Immature natural killer cell (primary cell): ENCODE data around the gene CATSPER3. TPM values are rescaled to one million over a fixed set of nuclear protein-coding genes. Genes with fewer than 3 reads are reported as not detected.

Experiments used
- DNase-seq, 3 donors: peaks; one replicate each; pipeline ENCODE4 v3.0.0; 2022; ENCODE audit warnings: mixed read lengths in 1 of 3
- H3K27ac Mint-ChIP-seq, 6 donors: one replicate each; pipeline ENCODE4 v1.8.0; 2020; ENCODE audit warnings: mixed read lengths in 6 of 6, mild to moderate bottlenecking in 5 of 6, inconsistent platforms in 4 of 6, moderate library complexity in 3 of 6
- H3K27me3 Mint-ChIP-seq, 3 donors: one replicate each; pipeline ENCODE4 v1.8.0; 2020 to 2021; ENCODE audit warnings: low read depth in 3 of 3, mild to moderate bottlenecking in 3 of 3, mixed read lengths in 3 of 3, moderate library complexity in 3 of 3, inconsistent platforms in 1 of 3
- H3K36me3 Mint-ChIP-seq, 3 donors: one replicate each; pipeline ENCODE4 v1.8.0; 2020; ENCODE audit warnings: mixed read lengths in 3 of 3, inconsistent platforms in 2 of 3, mild to moderate bottlenecking in 2 of 3
- H3K4me1 Mint-ChIP-seq, 2 donors: one replicate each; pipeline ENCODE4 v1.8.0; 2020; ENCODE audit warnings: inconsistent platforms in 2 of 2, mild to moderate bottlenecking in 2 of 2, mixed read lengths in 2 of 2, moderate library complexity in 1 of 2
- H3K4me3 Mint-ChIP-seq, 5 donors: one replicate each; pipeline ENCODE4 v1.8.0; 2020; ENCODE audit warnings: mild to moderate bottlenecking in 5 of 5, mixed read lengths in 5 of 5, inconsistent platforms in 3 of 5, moderate library complexity in 3 of 5
- H3K9me3 Mint-ChIP-seq, 6 donors: one replicate each; pipeline ENCODE4 v1.8.0; 2020; ENCODE audit warnings: mild to moderate bottlenecking in 6 of 6, mixed read lengths in 6 of 6, inconsistent platforms in 4 of 6, moderate library complexity in 3 of 6
- polyA plus RNA-seq, 3 donors: library from polyadenylated mRNA; unstranded; fragments of 300-500 nt; fragmentation: Illumina TruSeq; gene quantifications; one replicate each; pipeline ENCODE4 v1.2.3, GENCODE V29; 2021

The CATSPER3 gene
- polyA plus RNA-seq, 3 donors from 2014 or later = 0.53 TPM; not detected in 2

DNA sequence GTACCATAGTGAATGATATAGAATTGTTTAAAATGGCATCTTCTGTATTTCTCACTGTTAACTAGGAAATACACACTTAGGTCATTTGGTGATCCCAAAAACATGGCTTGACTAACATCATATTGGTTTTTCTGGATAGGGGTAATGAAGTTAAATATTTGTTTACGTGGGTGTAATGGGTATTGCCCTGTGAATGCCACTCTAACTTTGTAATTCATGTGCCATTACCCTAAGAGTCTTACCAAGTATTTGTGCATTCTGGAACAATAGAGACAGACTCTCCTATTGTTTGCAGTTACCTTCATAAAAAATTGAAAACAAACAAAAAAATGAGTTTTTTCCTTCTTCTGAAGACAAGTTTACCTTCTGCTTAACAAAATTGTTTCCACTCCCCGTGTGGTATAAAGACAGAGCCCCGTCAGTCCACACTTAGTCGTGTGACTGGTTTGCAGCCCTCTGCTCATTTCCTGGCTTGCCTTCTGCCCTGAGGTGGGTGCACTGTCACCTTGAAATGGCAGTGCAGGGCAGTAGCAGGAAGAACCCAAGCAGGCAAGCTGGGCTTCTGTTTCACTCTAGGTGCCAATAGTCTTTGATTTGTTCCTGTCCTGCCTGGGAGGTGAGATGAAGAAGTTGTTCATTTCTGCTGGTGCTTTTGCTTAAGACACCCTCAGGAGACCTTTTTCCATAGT is 9.6 kb upstream of the CATSPER3 start:
- Mint-ChIP-seq H3K4me1 (peaks cover 6 to 15% of the 10 kb centered on the region in 2 donors), H3K27me3 (peaks cover 0 to 2% (median 0%) of the 10 kb centered on the region in 3 donors), H3K36me3 (peaks cover 8 to 24% (median 9%) of the 10 kb centered on the region in 3 donors), H3K27ac (peak overlapping the region in 4 of 6 donors; percentile 10 to 83 (median 64)), H3K9me3 (peaks cover 0 to 11% (median 5%) of the 10 kb centered on the region in 6 donors), H3K4me3 (no peak overlapping the region)
- peak in 1 of 3 donors; percentile 4 for DNase-seq

DNA sequence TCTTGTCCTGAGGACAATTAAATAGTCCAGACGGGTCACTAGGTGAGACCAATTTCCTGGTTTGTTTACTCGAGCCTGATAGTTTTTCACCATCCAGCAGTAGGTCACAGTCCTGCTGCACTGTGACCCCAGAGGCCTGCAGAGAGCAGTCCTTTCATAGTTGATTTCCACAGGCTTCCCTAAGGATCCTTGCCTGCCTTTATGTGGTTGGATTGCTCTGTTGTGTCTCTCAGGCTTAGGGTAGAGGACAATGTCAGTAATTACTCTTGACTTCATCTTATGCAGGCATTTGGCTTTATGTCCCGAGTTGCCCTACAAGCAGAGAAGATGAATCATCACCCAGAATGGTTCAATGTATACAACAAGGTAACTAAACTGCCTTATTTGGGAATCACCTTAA is 9.0 kb upstream of the CATSPER3 start:
- no peak for DNase-seq
- H3K27ac Mint-ChIP-seq = peak overlapping the region in 1 of 6 donors; percentile 12
- no peak overlapping the region for H3K4me3 Mint-ChIP-seq
- H3K9me3 Mint-ChIP-seq = peaks cover 0 to 11% (median 5%) of the 10 kb centered on the region in 6 donors
- peaks cover 8 to 24% (median 9%) of the 10 kb centered on the region in 3 donors for H3K36me3 Mint-ChIP-seq
- H3K27me3 Mint-ChIP-seq = peaks cover 0 to 2% (median 0%) of the 10 kb centered on the region in 3 donors
- peaks cover 6 to 15% of the 10 kb centered on the region in 2 donors for H3K4me1 Mint-ChIP-seq

DNA sequence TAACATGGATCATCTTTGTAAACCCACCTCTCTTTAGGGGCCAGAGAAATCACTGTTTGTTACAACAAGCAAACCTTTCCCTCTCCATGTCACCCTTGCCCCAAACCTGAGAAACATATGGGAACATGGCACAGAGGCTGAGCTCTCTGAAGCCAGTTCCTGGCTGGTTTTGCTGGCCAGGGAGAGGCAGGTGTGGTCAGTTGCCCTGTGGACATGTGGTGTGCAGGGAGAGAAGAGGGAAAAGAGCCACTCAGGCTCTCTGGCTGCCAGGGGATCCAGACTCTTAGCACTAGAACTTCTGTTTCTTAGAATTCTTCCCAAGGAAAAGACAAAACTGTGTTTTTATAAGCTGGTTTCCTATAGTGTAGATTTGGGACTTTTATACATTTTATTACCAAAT is 4.6 kb upstream of the CATSPER3 start:
- DNase-seq = no peak
- H3K4me1 Mint-ChIP-seq = peaks cover 11 to 26% of the 10 kb centered on the region in 2 donors
- peaks cover 3 to 20% (median 4%) of the 10 kb centered on the region in 3 donors for H3K36me3 Mint-ChIP-seq
- no peak overlapping the region for H3K27ac Mint-ChIP-seq
- no peaks in the 10 kb centered on the region for H3K27me3 Mint-ChIP-seq
- no peaks in the 10 kb centered on the region for H3K9me3 Mint-ChIP-seq
- H3K4me3 Mint-ChIP-seq = no peak overlapping the region

DNA sequence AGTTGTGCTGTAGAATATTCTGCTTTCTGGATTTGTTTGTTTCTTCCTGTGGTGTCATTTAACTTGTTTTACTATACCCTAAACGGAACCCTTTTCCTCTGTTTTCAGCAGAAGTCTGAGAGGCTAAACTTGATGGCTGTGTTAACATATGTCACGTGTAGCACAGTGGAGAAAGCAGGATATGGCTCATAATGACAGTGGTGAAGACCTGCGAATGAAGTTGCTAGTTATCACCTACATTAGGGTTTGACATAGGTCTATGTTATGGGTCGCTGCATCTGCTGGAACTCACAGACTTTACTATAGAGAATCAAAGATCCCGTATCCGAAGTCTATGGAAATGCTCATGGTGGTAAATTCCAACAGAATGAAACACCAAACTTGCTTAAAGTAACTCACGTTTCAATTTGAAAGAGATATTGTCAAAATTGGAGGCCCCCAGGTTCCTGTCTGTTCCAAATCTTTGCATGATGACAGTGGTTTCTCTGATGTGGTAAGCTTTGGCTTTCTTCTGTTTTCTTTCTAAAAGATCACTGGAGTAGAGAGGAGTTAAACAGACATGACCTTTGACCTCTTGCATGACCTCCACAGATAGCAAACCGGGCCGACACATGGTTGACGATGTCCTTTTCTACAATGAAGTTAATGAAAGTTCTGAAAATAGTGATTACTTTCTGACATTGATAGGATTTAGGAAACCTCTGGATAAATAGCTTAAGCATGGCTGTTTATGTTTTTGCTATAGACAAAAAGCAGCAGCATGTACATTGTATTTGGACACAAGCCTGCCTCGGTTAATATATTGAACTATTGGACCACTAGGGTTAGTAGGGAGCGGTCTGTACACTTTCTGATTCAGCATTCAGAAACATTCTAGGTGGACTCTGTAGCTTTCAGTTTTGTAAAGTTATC is 3.1 kb upstream of the CATSPER3 start:
- H3K4me1 Mint-ChIP-seq = peaks cover 6 to 16% of the 10 kb centered on the region in 2 donors
- H3K9me3 Mint-ChIP-seq = no peaks in the 10 kb centered on the region
- peak overlapping the region in 2 of 6 donors; percentile 29 to 55 for H3K27ac Mint-ChIP-seq
- peak in 1 of 3 donors; percentile 2 for DNase-seq
- no peaks in the 10 kb centered on the region for H3K27me3 Mint-ChIP-seq
- no peak overlapping the region for H3K4me3 Mint-ChIP-seq
- H3K36me3 Mint-ChIP-seq = peaks cover 4 to 19% (median 7%) of the 10 kb centered on the region in 3 donors

DNA sequence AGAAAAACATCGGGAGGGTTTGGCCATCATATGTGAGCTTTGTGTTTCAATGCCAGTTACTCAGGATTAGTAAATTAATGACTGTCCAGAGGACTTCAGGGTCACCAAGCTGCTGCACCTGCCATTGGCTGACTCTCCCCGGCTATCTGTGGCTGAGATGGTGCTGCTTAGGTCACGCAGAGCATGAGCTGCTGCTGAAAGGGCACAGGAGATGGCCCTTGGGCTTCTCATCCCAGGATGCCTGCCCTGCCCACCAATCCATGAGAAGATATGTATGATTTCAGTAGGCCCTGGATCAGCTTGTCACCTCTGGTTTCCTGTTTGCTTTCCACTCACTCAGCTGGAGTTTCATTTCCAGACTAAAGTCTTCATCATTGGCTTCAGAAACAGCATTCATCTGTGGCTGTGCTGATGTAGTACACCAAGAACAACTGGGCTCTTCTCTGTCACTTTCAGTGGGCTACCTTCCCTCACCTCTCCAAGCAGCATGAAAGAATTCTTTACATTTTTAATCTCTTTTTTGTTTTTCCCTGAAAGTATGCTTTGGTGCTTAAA is 2.4 kb upstream of the CATSPER3 start:
- H3K27ac Mint-ChIP-seq = no peak overlapping the region
- H3K36me3 Mint-ChIP-seq = peaks cover 4 to 21% (median 10%) of the 10 kb centered on the region in 3 donors
- no peak for DNase-seq
- no peaks in the 10 kb centered on the region for H3K9me3 Mint-ChIP-seq
- H3K4me3 Mint-ChIP-seq = no peak overlapping the region
- no peaks in the 10 kb centered on the region for H3K27me3 Mint-ChIP-seq
- H3K4me1 Mint-ChIP-seq = peaks cover 6 to 16% of the 10 kb centered on the region in 2 donors

DNA sequence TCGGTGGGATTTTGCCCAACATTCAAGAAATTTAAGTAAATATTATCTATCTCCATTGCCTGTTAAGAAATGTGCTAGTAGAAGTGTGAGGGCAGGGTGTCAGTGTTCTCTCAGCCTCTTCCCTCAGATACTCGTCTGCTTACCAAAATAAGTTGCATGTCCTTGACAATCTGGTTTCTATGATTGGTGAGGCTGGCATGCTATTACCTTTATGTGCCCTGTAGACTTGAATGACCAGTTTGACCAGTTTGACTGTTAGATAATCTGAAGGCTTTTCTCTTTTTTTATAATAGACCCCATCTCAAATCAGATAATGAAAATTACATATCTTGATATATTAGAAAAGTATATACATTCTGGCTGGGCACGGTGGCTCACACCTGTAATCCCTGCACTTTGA is 348 bp downstream of the CATSPER3 start:
- Mint-ChIP-seq H3K27ac (no peak overlapping the region), H3K36me3 (peaks cover 4 to 15% (median 10%) of the 10 kb centered on the region in 3 donors), H3K4me1 (peaks cover 6 to 16% of the 10 kb centered on the region in 2 donors), H3K27me3 (no peaks in the 10 kb centered on the region), H3K9me3 (no peaks in the 10 kb centered on the region), H3K4me3 (no peak overlapping the region)
- no peak for DNase-seq

DNA sequence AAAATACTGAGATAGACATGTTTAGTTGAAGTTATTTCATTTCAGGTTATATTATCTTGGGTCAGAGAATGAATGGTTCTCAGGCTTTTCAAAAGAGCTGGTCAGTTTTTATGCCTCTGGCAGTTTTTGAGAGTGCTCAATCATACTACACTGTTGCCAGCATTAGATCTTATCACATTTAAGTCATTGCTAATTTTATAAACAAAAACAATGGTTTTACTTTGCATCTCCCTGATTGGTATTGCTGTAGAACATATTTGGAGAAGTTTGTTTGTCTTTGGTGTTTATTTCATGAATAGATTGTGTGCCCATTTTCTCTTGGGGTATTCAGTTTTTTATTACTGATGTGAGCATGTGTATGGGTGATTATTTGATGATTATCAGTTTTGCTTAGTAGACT is 1.5 kb downstream of the CATSPER3 start:
- H3K9me3 Mint-ChIP-seq = no peaks in the 10 kb centered on the region
- H3K36me3 Mint-ChIP-seq = peaks cover 4 to 14% (median 10%) of the 10 kb centered on the region in 3 donors
- peaks cover 5 to 14% of the 10 kb centered on the region in 2 donors for H3K4me1 Mint-ChIP-seq
- DNase-seq = no peak
- no peak overlapping the region for H3K27ac Mint-ChIP-seq
- no peaks in the 10 kb centered on the region for H3K27me3 Mint-ChIP-seq
- H3K4me3 Mint-ChIP-seq = no peak overlapping the region

DNA sequence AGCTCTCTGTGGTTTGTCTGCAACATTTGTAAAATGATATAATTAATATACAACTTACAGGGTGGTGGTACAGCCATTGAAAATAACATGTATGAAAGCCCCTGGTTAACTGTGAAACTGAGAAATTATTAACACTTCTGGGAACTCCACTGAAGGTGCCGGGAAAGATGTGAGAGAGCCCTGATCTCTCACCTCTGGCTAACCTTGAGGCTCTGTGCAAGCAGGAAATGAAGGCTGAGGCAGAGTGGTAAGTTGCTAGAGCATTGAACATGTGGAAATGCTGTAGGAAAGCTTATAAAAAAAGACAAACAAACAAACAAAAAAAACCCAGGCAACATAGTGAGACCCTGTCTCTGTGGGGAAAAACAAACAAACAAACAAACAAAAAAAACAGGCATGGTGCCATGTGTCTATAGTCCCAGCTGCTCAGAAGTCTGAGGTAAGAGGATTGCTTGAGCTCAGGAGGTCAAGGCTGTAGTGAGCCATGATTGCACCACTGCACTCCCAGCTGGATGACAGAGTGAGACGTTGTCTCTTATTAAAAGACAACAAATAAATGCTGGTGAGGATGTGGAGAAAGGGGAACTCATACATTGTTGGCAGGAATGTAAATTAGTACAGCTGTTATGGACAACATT is 7.5 kb downstream of the CATSPER3 start:
- H3K4me1 Mint-ChIP-seq = no peaks in the 10 kb centered on the region

DNA sequence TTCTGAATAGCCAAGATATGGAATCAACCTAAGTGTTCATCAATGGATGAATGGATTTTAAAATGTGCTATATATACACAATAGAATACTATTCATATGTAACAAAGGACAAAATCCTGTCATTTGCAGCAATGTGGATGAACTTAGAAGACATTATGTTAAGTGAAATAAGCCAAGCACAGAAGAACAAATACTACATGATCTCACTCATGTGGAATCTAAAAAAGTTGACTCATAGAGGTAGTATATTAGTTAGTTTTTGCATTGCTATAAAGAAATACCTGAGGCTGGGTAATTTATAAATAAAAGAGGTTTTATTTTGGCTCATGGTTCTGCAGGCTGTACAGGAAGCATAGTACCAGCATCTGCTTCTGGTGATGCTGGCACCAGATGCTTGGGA is 8.1 kb downstream of the CATSPER3 start:
- Mint-ChIP-seq H3K27ac (no peak overlapping the region), H3K9me3 (peaks cover 1 to 14% (median 7%) of the 10 kb centered on the region in 6 donors), H3K4me3 (no peak overlapping the region), H3K4me1 (no peaks in the 10 kb centered on the region), H3K27me3 (no peaks in the 10 kb centered on the region), H3K36me3 (peaks cover 8 to 14% (median 12%) of the 10 kb centered on the region in 3 donors)
- no peak for DNase-seq

More for the DNA sequence above, 7.5 kb downstream of the CATSPER3 start:
- Mint-ChIP-seq H3K27me3 (no peaks in the 10 kb centered on the region), H3K4me3 (no peak overlapping the region), H3K36me3 (peaks cover 8 to 14% (median 12%) of the 10 kb centered on the region in 3 donors), H3K9me3 (peaks cover 1 to 12% (median 6%) of the 10 kb centered on the region in 6 donors), H3K27ac (no peak overlapping the region)
- DNase-seq = no peak

DNA sequence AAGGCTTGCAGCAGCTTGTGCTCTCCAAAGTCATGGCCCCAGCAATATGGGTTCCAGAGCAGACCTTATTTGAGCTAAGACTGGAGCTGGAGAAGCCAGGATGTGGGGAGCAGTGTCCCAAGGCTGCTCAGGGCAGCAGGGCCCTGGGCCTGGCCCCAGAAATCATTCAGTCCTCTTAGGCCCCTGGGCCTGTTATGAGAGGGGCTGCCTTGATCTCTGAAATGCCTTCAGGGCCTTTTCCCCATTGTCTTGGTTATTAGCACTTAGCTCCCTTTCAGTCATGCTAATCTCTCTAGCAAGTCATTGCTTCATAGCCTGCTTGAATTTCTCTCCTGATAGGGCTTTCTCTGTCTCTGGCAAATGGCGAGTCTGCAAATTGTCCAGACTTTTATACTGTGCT is 9.1 kb downstream of the CATSPER3 start:
- H3K36me3 Mint-ChIP-seq = peaks cover 8 to 17% (median 13%) of the 10 kb centered on the region in 3 donors
- no peak overlapping the region for H3K4me3 Mint-ChIP-seq
- peaks cover 7 to 24% (median 13%) of the 10 kb centered on the region in 6 donors for H3K9me3 Mint-ChIP-seq
- peaks cover 0 to 2% (median 0%) of the 10 kb centered on the region in 3 donors for H3K27me3 Mint-ChIP-seq
- no peak overlapping the region for H3K27ac Mint-ChIP-seq
- H3K4me1 Mint-ChIP-seq = no peaks in the 10 kb centered on the region
- no peak for DNase-seq

DNA sequence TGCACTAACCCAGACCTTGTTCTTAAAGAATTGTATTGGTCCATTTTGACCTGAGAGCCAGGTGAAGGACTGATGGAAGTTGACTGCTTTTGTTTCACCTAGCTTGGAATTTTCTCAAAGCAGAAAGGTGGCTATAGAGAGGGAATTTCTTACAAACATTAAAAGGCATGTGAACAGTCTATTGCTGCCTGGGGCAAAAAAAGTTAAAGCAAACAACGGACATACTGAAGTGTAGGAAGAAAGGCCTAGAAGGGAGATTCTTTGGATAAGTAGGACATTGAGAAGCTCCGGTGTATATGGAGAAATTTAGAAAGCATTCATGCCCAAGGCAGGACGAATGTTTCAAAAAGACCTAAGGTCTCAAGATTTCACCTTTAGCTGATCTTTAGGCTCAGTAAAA is 11.7 kb downstream of the CATSPER3 start:
- Mint-ChIP-seq H3K27ac (no peak overlapping the region), H3K36me3 (peaks cover 12 to 17% (median 17%) of the 10 kb centered on the region in 3 donors), H3K9me3 (peaks cover 16 to 45% (median 25%) of the 10 kb centered on the region in 6 donors), H3K27me3 (peaks cover 3 to 4% (median 4%) of the 10 kb centered on the region in 3 donors), H3K4me3 (no peak overlapping the region), H3K4me1 (no peaks in the 10 kb centered on the region)
- DNase-seq = no peak

DNA sequence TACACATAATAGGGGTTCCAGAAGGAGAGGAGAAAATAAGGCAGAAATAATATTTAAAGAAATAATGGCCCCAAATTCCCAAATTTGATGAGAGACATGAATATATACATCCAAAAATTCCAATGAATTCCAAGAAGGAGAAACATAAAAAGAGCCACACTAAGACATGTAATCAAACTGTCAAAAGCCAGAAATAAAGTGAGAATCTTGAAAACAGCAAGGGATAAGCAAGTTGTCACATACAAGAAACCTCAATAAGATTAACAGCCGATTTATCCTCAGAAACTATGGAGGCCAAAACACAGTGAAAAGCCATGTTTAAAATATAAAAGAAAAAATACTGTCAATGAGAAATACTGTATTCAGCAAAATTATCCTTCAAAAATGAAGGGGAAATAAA is 14.5 kb downstream of the CATSPER3 start:
- Mint-ChIP-seq H3K4me3 (no peak overlapping the region), H3K27me3 (peaks cover 3 to 8% (median 4%) of the 10 kb centered on the region in 3 donors), H3K9me3 (peaks cover 16 to 45% (median 23%) of the 10 kb centered on the region in 6 donors), H3K4me1 (no peaks in the 10 kb centered on the region), H3K27ac (no peak overlapping the region), H3K36me3 (peaks cover 10 to 16% (median 15%) of the 10 kb centered on the region in 3 donors)
- DNase-seq = no peak

DNA sequence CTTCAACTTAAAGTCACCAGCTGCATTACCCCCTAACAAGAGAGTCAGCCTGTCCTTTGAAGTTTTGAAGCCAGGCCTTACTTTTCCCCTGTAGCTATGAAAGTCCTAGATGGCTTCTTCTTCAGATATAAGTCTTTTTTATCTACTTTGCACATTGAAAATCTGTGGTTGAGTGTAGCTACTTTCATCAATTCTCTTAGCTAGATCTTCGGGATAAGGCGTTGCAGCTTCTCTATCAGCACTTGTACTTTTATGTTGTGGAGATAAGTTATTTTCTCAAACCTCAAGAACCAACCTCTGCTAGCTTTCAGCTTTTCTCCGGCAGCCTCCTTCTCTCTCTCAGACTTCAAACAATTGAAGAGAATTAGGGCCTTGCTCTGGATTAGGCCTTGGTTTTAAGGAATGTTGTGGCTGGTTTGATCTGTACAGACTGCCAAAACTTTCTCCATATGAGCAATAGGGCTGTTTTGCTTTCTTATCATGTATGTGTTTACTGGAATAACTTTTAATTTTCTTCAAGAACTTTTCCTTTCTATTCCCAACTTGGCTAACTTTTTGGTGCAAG is 21.6 kb downstream of the CATSPER3 start:
- peaks cover 0 to 3% (median 2%) of the 10 kb centered on the region in 3 donors for H3K27me3 Mint-ChIP-seq
- no peaks in the 10 kb centered on the region for H3K9me3 Mint-ChIP-seq
- no peak overlapping the region for H3K27ac Mint-ChIP-seq
- H3K36me3 Mint-ChIP-seq = no peaks in the 10 kb centered on the region
- DNase-seq = no peak
- H3K4me3 Mint-ChIP-seq = no peak overlapping the region
- no peaks in the 10 kb centered on the region for H3K4me1 Mint-ChIP-seq
